Measurements from ENCODE around the gene ACACA. TPM values are rescaled to one million over a fixed set of nuclear protein-coding genes. Genes with fewer than 3 reads are reported as not detected.
"Not testable (repeated sequence)": the region's sequence is repeated elsewhere in the genome, so short reads cannot be mapped to it uniquely, and the experiment has no call there.

ACACA gene
- total and polyA plus RNA-seq, 8 donors, result 9.1 to 31.6 (median 13.1) TPM

GRCh38 chr17:37360632-37361031 is 46.0 kb downstream of the ACACA start:
- TF ChIP-seq CTCF (IDR thresholded peaks at IDR 0.05), result no peak
- Histone ChIP-seq H3K36me3 (no peaks in the 10 kb centered on the region), H3K27ac (no peak overlapping the region), H3K9me3 (no peaks in the 10 kb centered on the region), H3K4me1 (peaks cover 7 to 29% (median 7%) of the 10 kb centered on the region in 3 donors), H3K4me3 (no peak overlapping the region), H3K27me3 (no peaks in the 10 kb centered on the region)
- intact Hi-C loops (cut with DNase I), result no loop called here
- 74 to 86% methylated on average over 3 of the region's 3 CpGs for WGBS, 2 donors
- ATAC-seq, result no peak
- DNase-seq, result no peak
- FAIRE-seq, result no peak

GRCh38 chr17:37359682-37360188 is 46.9 kb downstream of the ACACA start:
- DNase-seq (no peak), ATAC-seq (peak; percentile 1 to 7 (median 1)), FAIRE-seq (no peak)
- Histone ChIP-seq H3K9me3 (no peaks in the 10 kb centered on the region), H3K27ac (peak overlapping the region; percentile 71 to 88 (median 80)), H3K27me3 (no peaks in the 10 kb centered on the region), H3K4me3 (peak overlapping the region; percentile 58 to 99 (median 85)), H3K4me1 (peaks cover 7 to 29% (median 7%) of the 10 kb centered on the region in 3 donors), H3K36me3 (no peaks in the 10 kb centered on the region)
- WGBS, 2 donors, result 6 to 7% methylated on average over 17 to 18 of the region's 18 CpGs
- TF ChIP-seq CTCF (IDR thresholded peaks at IDR 0.05), result no peak
- intact Hi-C loops (cut with DNase I), result no loop called here

GRCh38 chr17:37358830-37359681 is 47.6 kb downstream of the ACACA start:
- Histone ChIP-seq H3K9me3 (no peaks in the 10 kb centered on the region), H3K4me3 (peak overlapping the region; percentile 58 to 99 (median 85)), H3K4me1 (peaks cover 7 to 29% (median 7%) of the 10 kb centered on the region in 3 donors), H3K27me3 (no peaks in the 10 kb centered on the region), H3K27ac (peak overlapping the region; percentile 71 to 88 (median 80)), H3K36me3 (no peaks in the 10 kb centered on the region)
- 0% methylated on average over 53 to 88 of the region's 88 CpGs for WGBS, 2 donors
- peak; percentile 88 to 96 (median 93) for ATAC-seq
- peak in 3 of 4 donors; percentile 6 to 24 (median 9) for TF ChIP-seq CTCF (IDR thresholded peaks at IDR 0.05)
- intact Hi-C loops (cut with DNase I), result no loop called here
- DNase-seq, result peak; percentile 95 to 97 (median 96)
- no peak for FAIRE-seq

- peak; percentile 25 to 55 (median 35) for ATAC-seq
- no peaks in the 10 kb centered on the region for H3K9me3 ChIP-seq
- intact Hi-C loops (cut with DNase I), result no loop called here
- no peak for TF ChIP-seq CTCF (IDR thresholded peaks at IDR 0.05)
- H3K27ac ChIP-seq, result peak overlapping the region; percentile 71 to 88 (median 80)
- peaks cover 7 to 29% (median 7%) of the 10 kb centered on the region in 3 donors for H3K4me1 ChIP-seq
- 1% methylated on average over 21 of the region's 21 CpGs for WGBS, 2 donors
- DNase-seq, result peak; percentile 35 to 72 (median 44)
- no peaks in the 10 kb centered on the region for H3K27me3 ChIP-seq
- FAIRE-seq, result no peak
- peak overlapping the region; percentile 58 to 99 (median 85) for H3K4me3 ChIP-seq
- no peaks in the 10 kb centered on the region for H3K36me3 ChIP-seq
These were observed 48.4 kb downstream of the ACACA start for GRCh38 chr17:37358098-37358829.

- intact Hi-C loops (cut with DNase I); DNase-seq; H3K4me3 ChIP-seq; H3K36me3 ChIP-seq; FAIRE-seq; ATAC-seq; H3K9me3 ChIP-seq; H3K27me3 ChIP-seq: not testable (repeated sequence)
- peak overlapping the region in 2 of 4 donors; percentile 23 to 88 for H3K27ac ChIP-seq
- 69 to 73% methylated on average over 12 of the region's 12 CpGs for WGBS, 2 donors
- peaks cover 7 to 29% (median 7%) of the 10 kb centered on the region in 3 donors for H3K4me1 ChIP-seq
These were observed 49.7 kb downstream of the ACACA start for GRCh38 chr17:37356796-37357569.

- H3K4me3 ChIP-seq; H3K27ac ChIP-seq; H3K9me3 ChIP-seq; H3K36me3 ChIP-seq; H3K4me1 ChIP-seq; DNase-seq; FAIRE-seq; intact Hi-C loops (cut with DNase I); H3K27me3 ChIP-seq; ATAC-seq: not testable (repeated sequence)
- 98% methylated on average over 8 of the region's 8 CpGs for WGBS, 2 donors
These were observed 59.7 kb downstream of the ACACA start for GRCh38 chr17:37346863-37347402.
